ELR (cell line): ENCODE data around the gene EGR2.
A peak's percentile ranks its signal among the peaks of the same experiment; 100 is the strongest.
"Not testable (repeated sequence)": the region's sequence is repeated elsewhere in the genome, so short reads cannot be mapped to it uniquely, and the experiment has no call there.

Experiments
- DNase-seq: peaks from one replicate; pipeline ENCODE4 v3.0.0-alpha.2; 2015; ENCODE audit warnings: low read depth

The EGR2 gene

GRCh38 chr10:62794306-62794705, 21.9 kb downstream of the EGR2 start:
- DNase-seq = no peak

GRCh38 chr10:62792261-62792660, 23.9 kb downstream of the EGR2 start:
- DNase-seq = no peak

- no peak for DNase-seq
Observed at GRCh38 chr10:62790571-62790970, 25.6 kb downstream of the EGR2 start.

GRCh38 chr10:62790019-62790555, 26.1 kb downstream of the EGR2 start:
- no peak for DNase-seq

- DNase-seq = no peak
Observed at GRCh38 chr10:62788861-62789467, 27.2 kb downstream of the EGR2 start.

GRCh38 chr10:62788285-62788684, 27.9 kb downstream of the EGR2 start:
- not testable (repeated sequence) for DNase-seq

GRCh38 chr10:62784537-62784936, 31.6 kb downstream of the EGR2 start:
- DNase-seq = not testable (repeated sequence)

- peak; percentile 38 for DNase-seq
Observed at GRCh38 chr10:62779487-62780248, 36.5 kb downstream of the EGR2 start.

GRCh38 chr10:62778125-62778524, 38.0 kb downstream of the EGR2 start:
- DNase-seq = no peak

GRCh38 chr10:62772186-62772974, 43.8 kb downstream of the EGR2 start:
- no peak for DNase-seq

- DNase-seq = no peak
Observed at GRCh38 chr10:62769574-62770242, 46.5 kb downstream of the EGR2 start.

- no peak for DNase-seq
Observed at GRCh38 chr10:62766386-62766785, 49.8 kb downstream of the EGR2 start.

GRCh38 chr10:62765726-62766125, 50.4 kb downstream of the EGR2 start:
- no peak for DNase-seq

- no peak for DNase-seq
Observed at GRCh38 chr10:62764011-62764410, 52.2 kb downstream of the EGR2 start.

GRCh38 chr10:62763155-62763554, 53.0 kb downstream of the EGR2 start:
- DNase-seq = no peak
